ENCODE data around the gene GPR61. TPM values are rescaled to one million over a fixed set of nuclear protein-coding genes. Genes with fewer than 3 reads are reported as not detected.

GPR61 gene
- total RNA-seq, 2 experiments from 2014 or later: 0.22 TPM; not detected in 1

GRCh38 chr1:109578947-109579443, 39.3 kb downstream of the GPR61 start:
- Mint-ChIP-seq H3K36me3 (ENCODE audit: low read depth) (peaks cover 14% of the 10 kb centered on the region), H3K27ac (peak overlapping the region; percentile 21), H3K4me3 (no peak overlapping the region), H3K4me1 (ENCODE audit: low read depth) (no peaks in the 10 kb centered on the region), H3K27me3 (no peaks in the 10 kb centered on the region), H3K9me3 (no peaks in the 10 kb centered on the region)
- no peak for DNase-seq
- no peak for TF ChIP-seq CTCF (IDR thresholded peaks at IDR 0.05)
- ATAC-seq: no peak
- POLR2A ChIA-PET: interaction anchor here (1.3 kb wide), 1 partner anchor 41 kb away, joined by 4 read pairs; the partner anchor contains the start of genes AMPD2 and GNAT2
- intact Hi-C loops (cut with micrococcal nuclease): no loop called here
- CTCF ChIA-PET: interaction anchor here (0.7 to 2.4 kb wide), 5 partner anchors 33 to 405 kb away, joined by 3 to 11 read pairs (median 4); partner anchors contain the start of gene AHCYL1

- ChIA-PET POLR2A (interaction anchor here (1.3 kb wide), 1 partner anchor 40 kb away, joined by 4 read pairs; the partner anchor contains the start of genes AMPD2 and GNAT2), CTCF (interaction anchor here (0.9 to 2.4 kb wide), 4 partner anchors 34 to 405 kb away, joined by 3 to 11 read pairs (median 4); partner anchors contain the start of gene AHCYL1)
- TF ChIP-seq CTCF (IDR thresholded peaks at IDR 0.05): no peak
- Mint-ChIP-seq H3K27me3 (no peaks in the 10 kb centered on the region), H3K36me3 (ENCODE audit: low read depth) (peaks cover 15% of the 10 kb centered on the region), H3K4me3 (no peak overlapping the region), H3K27ac (no peak overlapping the region), H3K4me1 (ENCODE audit: low read depth) (no peaks in the 10 kb centered on the region), H3K9me3 (no peaks in the 10 kb centered on the region)
- DNase-seq (no peak), ATAC-seq (no peak)
- intact Hi-C loops (cut with micrococcal nuclease): no loop called here
These were observed 39.8 kb downstream of the GPR61 start for GRCh38 chr1:109579491-109579890.

GRCh38 chr1:109582021-109582420, 42.3 kb downstream of the GPR61 start:
- Mint-ChIP-seq H3K9me3 (no peaks in the 10 kb centered on the region), H3K4me1 (ENCODE audit: low read depth) (no peaks in the 10 kb centered on the region), H3K4me3 (no peak overlapping the region), H3K27ac (no peak overlapping the region), H3K36me3 (ENCODE audit: low read depth) (peaks cover 23% of the 10 kb centered on the region), H3K27me3 (no peaks in the 10 kb centered on the region)
- intact Hi-C loops (cut with micrococcal nuclease): no loop called here
- no peak for TF ChIP-seq CTCF (IDR thresholded peaks at IDR 0.05)
- DNase-seq (no peak), ATAC-seq (no peak)
- POLR2A ChIA-PET: interaction anchor here (1.0 kb wide), 1 partner anchor 10 kb away, joined by 3 read pairs; no protein-coding TSS in a partner anchor
- CTCF ChIA-PET: no interaction called here

- Mint-ChIP-seq H3K4me3 (no peak overlapping the region), H3K4me1 (ENCODE audit: low read depth) (no peaks in the 10 kb centered on the region), H3K27ac (no peak overlapping the region), H3K36me3 (ENCODE audit: low read depth) (peaks cover 26% of the 10 kb centered on the region), H3K9me3 (no peaks in the 10 kb centered on the region), H3K27me3 (no peaks in the 10 kb centered on the region)
- ATAC-seq: no peak
- POLR2A ChIA-PET: no interaction called here
- TF ChIP-seq CTCF (IDR thresholded peaks at IDR 0.05): no peak
- intact Hi-C loops (cut with micrococcal nuclease): no loop called here
- no peak for DNase-seq
- CTCF ChIA-PET: no interaction called here
These were observed 45.1 kb downstream of the GPR61 start for GRCh38 chr1:109584766-109585165.

- no peaks in the 10 kb centered on the region for H3K9me3 Mint-ChIP-seq
- no peak overlapping the region for H3K4me3 Mint-ChIP-seq
- POLR2A ChIA-PET: interaction anchor here (0.9 kb wide), 1 partner anchor 16 kb away, joined by 3 read pairs; no protein-coding TSS in a partner anchor
- TF ChIP-seq CTCF (IDR thresholded peaks at IDR 0.05): no peak
- CTCF ChIA-PET: interaction anchor here (1.0 kb wide), 1 partner anchor 306 kb away, joined by 3 read pairs; no protein-coding TSS in a partner anchor
- no peak for DNase-seq
- intact Hi-C loops (cut with micrococcal nuclease): no loop called here
- H3K27ac Mint-ChIP-seq: no peak overlapping the region
- no peak for ATAC-seq
- H3K4me1 Mint-ChIP-seq (ENCODE audit: low read depth): no peaks in the 10 kb centered on the region
- H3K27me3 Mint-ChIP-seq: no peaks in the 10 kb centered on the region
- H3K36me3 Mint-ChIP-seq (ENCODE audit: low read depth): peaks cover 21% of the 10 kb centered on the region
These were observed 46.4 kb downstream of the GPR61 start for GRCh38 chr1:109586055-109586454.

All from activated CD8-positive, alpha-beta T cell treated with anti-CD3 and anti-CD28 coated beads for 36 hours (primary cell).